Stimulated activated CD8-positive, alpha-beta memory T cell treated with anti-CD3 and anti-CD28 coated beads, Interleukin-2, amount 100 ng/mL, for 48 hours (primary cell): ENCODE data around the gene HOXD8.

Source experiments
- DNase-seq, 2 donors: peaks; one replicate each; pipeline ENCODE4 v3.0.0-alpha.2; 2020; ENCODE audit warnings: low read depth in 2 of 2

HOXD8 gene

DNA sequence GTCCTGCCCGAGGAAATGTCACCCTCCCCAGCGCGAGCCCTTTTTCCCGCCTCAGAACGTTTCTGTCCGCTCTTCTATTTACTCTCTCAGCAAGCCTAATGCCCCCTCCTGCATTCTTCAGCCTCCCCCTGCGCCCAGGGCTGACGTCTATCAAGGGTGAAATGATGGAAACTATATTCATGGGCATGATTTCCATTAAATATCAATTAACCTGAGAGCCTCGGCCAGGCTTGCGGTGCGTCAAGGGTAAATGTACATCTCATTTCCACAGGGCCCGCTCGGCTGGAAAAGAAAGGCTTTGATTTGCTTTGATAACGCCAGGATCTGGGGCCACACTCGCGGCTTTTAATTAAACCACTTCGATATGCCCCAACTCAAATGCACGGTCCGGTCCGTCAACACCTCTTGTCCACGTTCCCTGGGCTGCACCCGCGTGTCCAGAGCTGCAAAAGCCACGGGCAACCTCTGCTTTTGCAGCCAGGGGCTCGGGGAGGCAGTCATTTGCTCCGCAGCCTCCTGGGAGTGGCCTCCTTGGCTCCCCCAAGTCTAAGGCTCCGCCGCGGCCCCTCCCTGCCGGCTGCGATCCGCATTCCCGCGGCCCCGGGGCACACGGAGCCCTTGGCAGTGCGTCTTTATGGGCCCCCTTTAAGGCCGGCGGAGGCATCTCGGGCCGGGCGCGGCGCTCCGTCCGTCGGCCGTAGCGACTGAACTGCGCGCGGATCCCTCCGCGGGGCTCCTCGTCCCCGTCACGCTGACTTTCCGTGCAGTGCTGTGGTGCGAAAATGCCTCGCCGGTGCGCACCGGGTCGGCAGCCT, at the start of gene HOXD8:
Gene HOXD8 (plus strand): TSS at position 724 of the 815 bp plus-strand sequence. CDS start 662 bp downstream, outside the sequence.
- no peak for DNase-seq

DNA sequence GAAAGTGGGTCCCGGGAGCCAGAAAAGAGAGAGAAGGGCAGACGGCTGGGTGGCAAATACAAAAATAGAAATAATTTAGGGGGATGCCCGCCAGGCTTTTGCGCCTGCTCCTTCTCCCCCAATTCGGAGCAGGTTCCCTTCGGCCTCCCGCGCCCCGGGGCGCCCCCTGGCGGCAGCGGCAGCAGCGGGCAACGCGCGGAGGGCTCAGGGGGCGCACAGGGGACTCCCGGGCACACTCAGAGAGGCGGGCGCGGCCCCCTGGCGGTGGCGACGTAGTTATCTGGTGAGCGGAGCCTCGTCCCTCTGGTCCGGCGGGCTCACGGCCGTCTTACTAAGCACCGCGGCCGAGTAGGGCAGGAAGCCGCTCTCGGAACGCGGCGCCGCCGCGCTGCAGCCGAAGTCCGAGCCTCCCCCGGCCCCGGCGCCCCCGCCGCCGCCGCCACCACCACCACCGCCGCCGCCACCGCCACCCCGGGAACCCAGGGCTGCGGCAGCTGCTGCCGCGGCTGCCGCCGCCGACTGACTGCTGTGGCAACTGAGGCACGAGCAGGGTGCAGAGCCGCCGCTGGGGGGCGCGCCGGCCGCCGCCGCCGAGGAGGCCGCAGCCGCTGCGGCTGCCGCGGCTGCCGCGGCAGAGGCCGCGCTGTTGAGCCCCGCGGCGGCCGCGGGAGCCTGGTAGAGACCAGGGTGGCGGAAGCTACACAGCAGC, 49.5 kb upstream of the HOXD8 start:
- peak; percentile 27 to 41 for DNase-seq

DNA sequence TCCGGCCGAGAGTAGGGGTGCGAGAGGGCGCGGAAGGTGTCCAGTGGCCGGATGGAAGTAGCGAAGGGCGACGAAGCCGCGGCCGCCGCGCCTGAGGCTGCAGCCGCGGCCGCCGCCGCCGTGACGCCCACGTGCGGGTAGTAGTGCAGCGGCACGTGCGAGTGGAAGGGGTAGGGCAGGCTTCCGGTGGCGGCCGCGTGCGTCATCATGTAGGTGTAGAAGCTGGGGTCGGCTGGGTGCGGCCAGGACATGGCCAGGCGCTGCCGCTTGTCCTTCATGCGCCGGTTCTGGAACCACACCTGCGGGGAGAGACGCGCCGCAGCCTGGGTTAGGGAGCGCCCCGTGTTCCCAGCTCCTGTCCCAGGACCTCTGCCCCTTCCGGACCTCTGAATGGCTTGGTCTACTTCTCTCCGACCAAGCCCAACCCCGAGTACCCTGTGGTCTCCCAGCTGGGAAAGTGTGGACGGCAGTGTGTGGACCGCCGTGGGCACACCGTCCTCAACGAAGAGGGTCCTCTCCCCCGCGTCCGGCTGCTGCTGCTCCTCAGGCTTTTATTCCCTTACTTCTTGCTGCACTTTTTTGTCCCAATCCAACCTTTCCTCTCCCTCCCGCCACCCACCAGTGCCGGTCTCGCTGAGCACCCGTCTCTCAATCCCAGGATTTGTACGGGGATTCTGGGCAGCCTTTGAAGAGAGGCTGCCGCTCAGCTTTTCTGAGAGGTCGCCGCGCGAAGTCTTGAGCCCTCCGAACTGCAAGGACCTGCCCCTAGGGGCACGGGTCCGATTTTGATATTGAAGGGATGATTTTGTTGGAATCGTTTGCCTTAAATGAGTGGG, 48.7 kb upstream of the HOXD8 start:
- DNase-seq, result no peak

DNA sequence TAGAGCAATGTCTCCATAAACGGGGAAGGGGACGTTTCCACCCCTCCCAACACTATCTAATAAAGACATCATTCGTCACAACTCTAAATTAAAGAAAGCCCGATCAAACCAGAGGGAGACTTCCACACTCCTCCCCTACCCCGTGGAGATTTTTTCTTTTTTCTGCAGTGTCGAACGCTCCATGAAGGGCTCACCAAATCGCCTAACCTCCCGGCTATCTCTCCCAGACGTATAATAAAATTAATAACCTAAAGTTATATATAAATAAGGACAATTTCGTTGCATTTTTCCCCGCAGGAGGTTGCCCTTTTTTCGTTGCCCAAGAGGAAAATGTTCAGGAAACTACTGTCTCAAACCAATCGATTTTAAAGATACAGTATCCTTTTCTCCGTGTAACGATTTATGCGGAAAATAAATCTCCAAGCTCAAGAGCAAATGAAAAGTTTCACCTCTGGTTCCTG, 48.1 kb upstream of the HOXD8 start:
- no peak for DNase-seq

DNA sequence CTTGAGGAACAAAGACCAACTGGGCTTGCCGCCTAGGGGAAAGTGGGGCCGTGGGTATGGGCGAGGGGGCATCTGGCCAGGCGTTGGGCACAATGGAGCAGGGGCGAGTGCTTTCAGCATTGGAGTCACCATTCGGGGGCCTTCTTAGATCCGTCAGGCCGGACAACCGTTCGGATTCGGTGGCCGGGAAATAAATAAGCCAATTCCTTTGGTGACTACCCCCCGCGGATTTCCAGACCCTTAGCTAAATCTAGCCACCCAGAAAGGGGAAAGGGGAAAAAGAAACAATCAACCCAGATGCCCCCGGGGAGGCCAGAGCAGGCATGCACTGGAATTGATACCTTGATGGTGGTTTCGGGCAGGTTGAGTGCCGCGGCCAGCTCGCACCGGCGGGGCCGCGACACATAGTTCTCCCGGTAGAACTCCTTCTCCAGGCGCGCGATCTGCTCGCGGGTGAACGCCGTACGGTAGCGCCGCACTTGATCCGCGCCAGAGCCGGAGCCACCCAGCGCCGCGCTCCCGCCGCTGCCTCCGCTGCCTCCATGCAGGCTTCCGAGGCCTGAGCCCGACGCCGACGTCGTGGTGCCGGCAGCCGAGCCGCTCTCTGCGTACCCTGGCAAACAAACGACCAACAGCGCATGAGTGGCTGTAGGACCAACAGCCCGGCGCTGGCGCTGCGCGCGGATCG, 47.5 kb upstream of the HOXD8 start:
- DNase-seq, result no peak

DNA sequence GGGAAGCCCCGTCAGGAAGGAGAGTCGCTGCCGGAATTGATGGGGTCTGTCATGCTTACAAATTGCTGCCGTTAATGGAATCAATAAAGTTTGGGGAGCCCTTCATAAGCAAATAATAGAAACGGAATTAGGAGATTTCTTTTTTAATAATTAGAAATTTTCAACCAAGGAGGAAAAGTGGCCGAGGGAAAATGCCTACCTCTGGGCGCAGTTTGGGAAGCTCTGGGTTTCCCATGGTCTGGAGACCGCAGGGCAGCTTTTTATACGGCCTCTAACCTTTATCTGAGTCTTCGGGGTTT, 47.0 kb upstream of the HOXD8 start:
- DNase-seq, result no peak

DNA sequence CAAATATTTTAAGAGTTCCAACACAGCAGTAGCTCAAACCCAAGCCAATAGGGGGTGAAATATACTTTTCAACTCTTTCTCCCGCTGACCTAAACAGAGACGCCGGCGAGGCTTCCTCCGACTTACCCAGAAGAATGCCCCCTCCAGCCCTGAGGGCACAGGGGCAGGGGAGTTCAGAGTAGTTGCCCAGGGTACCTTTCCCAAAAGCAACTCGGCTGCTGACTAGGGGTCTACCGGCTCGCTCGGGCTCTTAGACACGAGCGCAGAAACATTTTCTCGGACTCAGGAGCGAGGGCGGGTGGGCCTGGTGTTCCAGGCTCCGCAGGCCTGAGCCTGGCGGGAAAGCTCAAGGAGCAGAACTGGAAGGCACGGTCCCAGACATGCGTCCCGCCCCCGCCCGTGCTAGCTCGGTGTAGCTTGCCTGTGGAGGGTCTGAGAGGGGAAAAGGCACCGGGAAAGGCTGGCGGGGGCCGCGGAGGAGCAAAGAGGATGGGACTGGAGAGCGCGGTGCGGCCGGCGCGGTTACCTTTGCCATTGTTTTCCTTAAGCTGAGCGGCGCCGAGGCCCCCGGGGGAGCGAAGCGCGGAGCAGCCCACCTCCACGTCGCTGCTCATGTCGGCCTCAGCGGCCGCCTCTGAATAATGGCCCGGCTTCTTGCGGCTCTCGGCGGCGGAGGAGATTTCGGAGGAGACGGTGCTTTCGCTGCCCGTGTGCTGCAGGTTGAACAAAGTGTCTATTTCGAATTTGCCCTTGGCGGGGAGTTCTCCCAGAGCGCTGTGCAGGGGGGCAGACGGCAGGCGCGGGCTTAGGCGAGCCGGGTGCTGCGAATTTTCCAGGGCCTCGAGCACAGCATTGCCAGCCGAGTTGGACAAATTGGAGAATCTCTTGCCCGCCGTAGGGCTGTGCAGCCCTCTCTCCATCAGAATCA, 46.4 kb upstream of the HOXD8 start:
- DNase-seq, result no peak

DNA sequence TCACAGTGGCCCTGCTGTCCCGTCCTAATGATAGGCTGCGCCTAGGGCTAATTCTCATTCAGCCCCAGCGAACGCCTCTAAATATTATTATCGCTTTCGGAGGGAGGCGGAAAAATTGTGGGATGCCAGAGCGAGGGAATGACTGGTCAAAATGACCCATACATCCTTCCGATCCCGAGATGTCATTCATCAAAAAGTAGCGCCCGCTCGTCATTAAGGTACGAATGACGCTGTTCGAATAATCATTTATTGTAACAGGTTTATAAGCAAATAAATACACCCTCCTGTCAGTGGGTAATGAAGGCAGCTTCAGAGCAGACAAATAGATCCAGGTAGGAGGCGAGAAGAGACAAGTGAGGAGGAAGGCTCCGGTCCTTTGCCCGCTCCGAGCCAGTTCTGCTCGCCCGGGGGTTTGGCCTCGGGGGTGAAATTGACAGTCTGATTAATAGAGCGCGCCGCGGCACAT, 45.7 kb upstream of the HOXD8 start, which contains the start of gene EVX2:
Gene EVX2 (minus strand): TSS at position 167 of the 466 bp plus-strand sequence. CDS start 186 bp downstream, outside the sequence.
- DNase-seq, result no peak

DNA sequence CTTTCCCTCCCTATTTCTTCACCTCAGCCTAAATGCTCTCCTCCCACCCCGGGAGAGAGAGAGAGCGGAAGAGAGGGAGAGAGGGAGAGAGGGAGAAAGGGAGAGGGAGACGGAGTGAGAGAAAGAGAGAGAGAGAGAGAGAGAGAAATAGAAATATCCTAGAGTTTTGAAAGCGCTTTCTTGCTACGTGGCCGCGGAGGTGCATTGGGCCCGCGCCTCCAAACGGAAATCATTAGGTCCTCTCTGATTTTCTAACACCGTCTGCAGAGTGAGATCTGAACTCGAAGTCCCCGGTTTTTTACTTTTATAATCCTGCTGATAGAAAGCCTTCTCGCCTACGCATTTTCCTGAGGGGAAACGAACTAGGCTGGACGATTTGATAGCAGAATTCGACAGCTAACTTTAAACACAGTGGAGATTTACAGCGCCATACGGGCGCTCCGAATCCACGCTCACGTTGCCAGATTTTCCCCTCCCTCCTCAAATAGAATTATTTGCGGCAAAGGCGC, 44.8 kb upstream of the HOXD8 start:
- no peak for DNase-seq

DNA sequence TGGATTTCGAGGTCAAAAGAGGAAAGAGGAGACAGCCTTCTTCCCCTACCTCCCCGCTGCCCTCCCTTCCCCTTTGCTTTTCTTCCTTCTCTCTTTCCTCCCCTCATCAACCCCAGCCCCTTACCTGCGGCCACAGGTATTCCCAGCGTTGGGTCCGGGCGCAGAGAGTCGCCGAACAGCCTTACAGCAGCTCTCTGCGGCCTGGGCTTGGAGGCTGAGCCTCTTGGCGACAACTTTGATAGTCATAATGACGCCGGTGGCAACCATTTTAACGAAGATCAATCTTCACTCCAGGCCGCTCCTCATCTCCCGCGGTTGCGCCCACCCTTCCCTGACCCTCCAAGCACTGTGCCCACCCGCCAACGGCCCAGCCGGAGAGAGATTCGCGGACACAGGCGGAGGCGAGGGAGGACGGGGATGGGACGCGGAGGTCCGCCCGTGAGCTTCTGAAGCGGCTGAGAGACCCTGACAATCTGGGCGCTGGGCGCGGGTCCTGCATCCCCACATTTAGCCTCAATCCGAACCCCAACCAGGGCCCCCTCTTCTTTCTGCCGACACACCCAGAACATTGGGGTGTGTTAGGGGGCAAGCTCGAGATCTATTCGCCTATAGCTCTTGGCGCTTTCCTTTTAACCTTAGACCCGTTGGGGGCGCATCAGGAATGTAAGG, 44.3 kb upstream of the HOXD8 start:
- no peak for DNase-seq

DNA sequence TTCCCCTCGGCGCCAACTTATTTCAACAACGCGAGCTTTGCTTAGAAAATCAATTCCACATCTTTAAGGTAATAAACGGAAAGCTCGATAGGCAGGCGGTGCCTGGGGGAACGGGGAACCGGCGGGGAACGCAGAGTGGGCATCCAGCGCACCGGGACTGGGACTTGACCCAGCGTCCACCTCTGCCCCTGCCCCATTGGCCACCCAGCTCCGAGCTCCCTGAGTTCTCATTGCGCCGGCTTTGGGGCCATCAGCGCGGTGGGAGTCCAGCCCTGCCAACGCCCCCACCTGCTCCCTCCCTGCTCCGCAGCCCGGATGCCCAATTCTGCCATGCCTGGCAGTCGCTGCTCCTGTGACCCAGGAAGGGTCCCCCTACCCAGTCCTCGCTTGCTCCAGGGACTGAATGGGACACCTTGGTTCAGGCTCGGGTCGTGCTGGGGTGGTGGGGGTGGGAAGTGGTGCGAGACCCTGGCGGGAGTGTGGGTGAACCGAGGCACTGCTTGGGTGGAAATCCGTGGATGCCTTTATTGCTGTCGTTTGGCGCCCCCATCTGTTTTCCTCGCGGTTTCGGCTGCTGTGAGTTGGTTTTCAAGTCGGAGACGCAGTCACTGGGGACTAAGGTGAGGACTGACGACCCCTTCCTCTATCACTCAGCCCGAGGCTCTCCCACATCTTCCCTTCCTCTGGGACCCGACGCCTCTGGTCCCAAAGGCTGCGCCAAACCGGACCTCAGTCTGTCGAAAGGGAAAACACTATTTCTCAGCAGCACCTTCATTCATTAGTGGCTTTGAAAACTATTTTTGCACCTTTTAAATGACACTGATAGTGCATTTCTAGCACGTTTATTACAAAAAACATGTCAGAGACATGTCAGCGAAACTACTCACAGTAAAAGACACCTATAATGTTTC, 43.4 kb upstream of the HOXD8 start:
- no peak for DNase-seq

DNA sequence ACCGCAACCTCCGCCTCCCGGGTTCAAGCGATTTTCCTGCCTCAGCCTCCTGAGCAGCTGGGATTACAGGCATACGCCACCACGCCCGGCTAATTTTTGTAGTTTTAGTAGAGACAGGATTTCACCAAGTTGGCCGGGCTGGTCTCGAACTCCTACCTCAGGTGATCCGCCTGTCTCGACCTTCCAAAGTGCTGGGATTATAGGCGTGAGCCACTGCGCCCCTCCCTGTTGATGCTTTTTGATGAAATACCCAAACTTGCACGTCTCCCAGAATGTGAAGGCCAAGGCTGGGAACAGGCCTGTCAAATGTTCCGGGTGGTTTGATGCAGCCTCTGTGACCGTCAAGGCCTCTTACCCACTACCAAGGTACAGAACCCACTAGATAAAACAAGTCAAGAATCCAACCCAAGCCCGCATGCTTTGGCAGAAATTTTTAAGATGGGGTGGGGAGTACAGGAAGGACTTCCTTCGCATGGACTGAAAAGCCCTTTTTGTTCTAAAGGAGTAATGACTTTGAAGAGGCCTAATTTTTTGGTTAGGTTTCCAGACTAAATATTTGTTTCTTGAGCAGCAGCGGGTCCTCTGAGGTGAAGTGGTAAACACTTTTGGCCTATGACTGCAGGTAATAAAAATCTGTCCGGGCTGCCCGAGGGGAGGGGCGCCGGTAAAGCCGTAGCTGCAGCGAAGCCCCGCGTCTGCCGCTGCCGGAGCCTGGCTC, 42.0 kb upstream of the HOXD8 start:
- DNase-seq, result no peak

DNA sequence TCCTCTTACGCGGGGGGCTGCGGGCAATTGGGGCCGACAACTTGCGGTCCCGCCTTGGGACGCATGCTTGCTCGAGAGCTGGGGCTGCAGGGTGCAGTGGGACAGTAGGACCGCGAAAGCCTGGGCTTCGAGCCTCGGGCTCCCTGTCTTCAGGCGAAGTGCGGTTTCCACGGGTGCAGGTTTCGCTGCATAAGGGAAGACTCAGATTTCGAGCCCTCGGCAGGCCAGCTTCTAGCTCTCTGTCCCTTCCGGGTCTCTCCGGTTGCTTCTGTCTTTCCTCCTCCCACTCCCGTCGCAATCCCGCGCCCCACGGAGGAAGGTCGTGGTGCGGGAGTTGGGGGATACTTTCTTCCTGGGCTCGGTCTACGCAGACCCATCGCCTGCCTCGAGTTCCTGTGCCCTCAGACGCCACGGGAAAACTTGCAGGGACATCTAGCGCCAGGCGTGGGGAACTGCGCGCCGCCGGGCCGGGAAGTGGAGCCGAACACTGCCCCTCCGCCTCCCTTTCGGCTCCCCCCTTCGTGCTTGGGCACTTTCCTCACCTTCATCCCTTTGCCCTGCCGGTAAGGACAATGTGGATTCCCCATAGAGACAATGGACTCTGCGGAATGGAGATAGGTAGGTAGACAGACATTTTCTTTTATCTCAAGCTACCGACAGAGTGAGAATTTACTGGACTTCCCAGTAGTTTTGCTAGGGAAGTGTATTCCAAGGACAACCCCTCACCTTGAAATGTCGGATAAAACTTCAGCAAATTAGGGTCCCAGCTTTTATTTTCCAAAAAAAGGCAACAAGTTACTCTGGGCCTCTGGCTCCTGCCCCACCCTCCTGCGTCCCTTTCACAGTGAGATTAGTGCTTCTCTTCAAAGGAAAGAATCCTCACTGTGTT, 41.2 kb upstream of the HOXD8 start:
- DNase-seq, result no peak

DNA sequence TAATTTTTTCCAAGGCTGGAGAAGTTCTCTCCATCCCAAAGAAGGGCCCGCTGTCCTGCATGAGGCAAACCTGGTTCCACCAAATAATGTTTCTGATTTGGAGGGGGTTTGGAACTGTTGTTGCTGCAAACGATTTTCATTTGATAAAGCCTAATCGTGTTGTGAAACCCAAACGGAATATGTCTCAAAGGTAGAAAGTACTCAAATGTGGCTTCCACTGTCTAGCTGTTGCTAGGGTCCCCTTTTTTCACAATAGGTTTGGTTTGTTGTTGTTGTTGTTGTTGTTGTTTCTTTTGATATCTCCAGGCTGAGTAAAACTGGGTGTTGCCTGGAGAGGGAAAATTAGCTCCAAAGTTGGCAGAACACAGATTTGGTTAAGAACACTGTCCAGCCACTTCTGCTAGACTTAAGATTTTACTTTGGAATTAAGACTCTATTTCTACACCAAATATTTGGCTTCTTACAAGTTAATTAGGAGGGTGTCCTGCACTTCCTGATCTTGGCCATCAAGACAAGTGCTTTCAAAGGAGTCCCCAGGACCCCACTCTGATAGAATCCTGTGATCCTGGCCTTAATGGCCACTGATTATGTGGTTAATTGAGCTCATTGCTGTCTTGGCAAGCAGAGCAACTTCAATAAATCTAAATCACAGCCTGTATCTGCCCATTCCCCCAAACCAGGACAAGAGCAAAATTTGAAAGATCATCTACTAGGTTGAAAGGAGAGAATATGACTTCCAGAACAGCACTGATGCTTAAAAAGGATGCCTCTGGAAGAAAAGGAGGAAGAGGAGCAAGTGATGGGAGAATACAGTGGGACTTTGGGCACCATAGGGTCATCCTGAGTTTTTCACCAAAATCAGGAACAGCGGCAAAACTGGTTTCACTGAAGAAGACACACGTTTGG, 40.3 kb upstream of the HOXD8 start:
- DNase-seq, result no peak

DNA sequence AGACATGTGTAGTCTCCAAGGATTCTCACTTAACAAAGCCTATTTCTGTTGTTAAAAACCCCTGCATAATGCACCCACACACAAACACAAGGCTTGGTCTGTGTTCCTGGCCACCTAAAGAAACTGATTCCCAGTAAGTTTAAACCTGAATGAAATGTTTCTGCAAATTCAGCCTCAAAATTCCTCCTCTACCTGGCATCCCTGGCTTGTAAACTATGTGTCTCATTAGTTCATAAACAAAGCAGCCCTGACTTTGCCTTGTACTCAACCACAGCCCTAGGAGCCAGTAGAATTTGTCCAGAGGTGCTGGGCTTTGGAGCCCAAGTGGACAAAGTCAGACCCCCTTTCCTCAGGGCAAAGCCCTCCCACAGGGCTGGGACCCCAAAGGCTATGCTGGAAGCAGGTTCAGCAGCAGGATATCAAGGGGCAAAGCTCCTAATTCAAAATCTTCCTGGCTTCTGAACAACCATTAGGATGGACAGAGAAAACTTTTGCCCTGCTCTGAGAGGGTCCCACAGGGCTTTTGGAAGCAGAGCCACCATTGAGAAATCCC, 39.6 kb upstream of the HOXD8 start:
- DNase-seq, result no peak

DNA sequence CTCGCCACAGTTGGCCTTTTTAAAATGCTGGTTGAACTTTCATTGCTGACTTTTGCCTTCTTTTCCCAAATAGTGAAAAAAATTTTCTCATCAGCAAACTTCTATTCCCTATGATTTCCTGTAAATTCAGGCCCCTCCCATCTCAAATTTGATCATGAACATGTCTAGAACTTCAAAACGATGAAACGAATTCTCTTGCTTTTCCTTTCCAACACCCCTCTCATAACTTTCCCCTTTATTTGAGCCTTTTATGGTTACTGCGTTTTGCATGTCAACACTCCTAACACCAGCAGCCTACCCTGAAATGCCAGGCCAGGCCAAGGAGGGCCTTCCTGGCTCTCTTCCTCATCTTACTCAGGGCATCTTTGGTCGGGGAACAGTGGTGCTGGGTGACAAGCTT, 38.6 kb upstream of the HOXD8 start:
- no peak for DNase-seq
